ENCODE measurements around the gene CCDC87.

DNA sequence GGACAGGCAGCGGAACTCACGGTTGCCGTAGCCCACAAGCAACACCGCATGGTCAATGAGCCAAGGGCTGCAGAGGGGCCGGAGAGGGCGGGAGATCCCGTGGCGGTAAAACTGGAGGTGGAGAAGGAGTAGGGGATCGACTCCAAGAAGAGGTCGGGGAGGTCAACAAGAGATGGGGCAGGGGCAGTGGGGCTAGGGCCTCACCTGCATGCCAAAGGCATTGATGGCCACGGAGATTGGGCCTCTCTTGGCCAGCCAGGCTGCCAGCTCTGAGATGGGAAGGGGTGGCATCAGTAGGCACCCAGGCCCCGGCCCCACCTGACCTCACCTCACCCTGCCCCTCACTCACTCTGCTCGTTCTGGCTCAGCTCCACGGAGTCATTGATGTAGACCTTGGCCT lies 28.3 kb downstream of the CCDC87 start:
- TF ChIP-seq CTCF (IDR thresholded peaks at IDR 0.05; ENCODE audit: insufficient read depth, low read length, poor library complexity, severe bottlenecking) (no peak), EZH2phosphoT487 (conservative IDR thresholded peaks at IDR 0.05; ENCODE audit: low read length) (no peak)
